HL-60 (cell line): Measurements from ENCODE around the gene PLOD1.

ENCODE experiments used
- DNase-seq, 2 experiments: peaks; one replicate each; pipeline ENCODE4 v3.0.0-alpha.2; 2010 to 2020; ENCODE audit warnings: low read depth in 1 of 2, low spot score in 1 of 2
- H3K27ac ChIP-seq: fragments of 250-450 bp; sonication (Bioruptor Pico); replicated peaks from 2 replicates; pipeline ENCODE4 v1.5.1; 2020; ENCODE audit warnings: mild to moderate bottlenecking, moderate library complexity
- H3K27me3 ChIP-seq: fragments of 250-450 bp; sonication (Bioruptor Pico); 2 replicates; pipeline ENCODE4 v1.5.1; 2021; ENCODE audit warnings: mild to moderate bottlenecking, moderate library complexity; ENCODE audit not compliant: insufficient read depth, poor library complexity, severe bottlenecking
- H3K4me3 ChIP-seq: replicated peaks from 2 replicates; pipeline ENCODE4 v1.5.1; 2011; ENCODE audit warnings: mild to moderate bottlenecking, control low read depth, low read length; ENCODE audit not compliant: insufficient read depth
- CTCF ChIP-seq: IDR thresholded peaks from one replicate; pipeline ENCODE4 v1.5.1; 2011; ENCODE audit warnings: low read length, control low read depth, inconsistent platforms; ENCODE audit not compliant: insufficient read depth
- GABPA ChIP-seq: IDR thresholded peaks from 2 replicates; pipeline ENCODE4 v1.6.1; 2012; ENCODE audit warnings: low read depth
- POLR2AphosphoS5 ChIP-seq: IDR thresholded peaks from 2 replicates; pipeline ENCODE4 v1.6.1; 2012; ENCODE audit warnings: low read depth
- SPI1 ChIP-seq: IDR thresholded peaks from 2 replicates; pipeline ENCODE4 v1.6.1; 2012; ENCODE audit warnings: low read depth, mild to moderate bottlenecking, borderline replicate concordance
- TF ChIP-seq, protein P1 (sequence below): IDR thresholded peaks from 2 replicates; pipeline ENCODE4 v1.6.1; 2012; ENCODE audit warnings: low read depth; ENCODE audit not compliant: insufficient replicate concordance

Gene PLOD1

DNA sequence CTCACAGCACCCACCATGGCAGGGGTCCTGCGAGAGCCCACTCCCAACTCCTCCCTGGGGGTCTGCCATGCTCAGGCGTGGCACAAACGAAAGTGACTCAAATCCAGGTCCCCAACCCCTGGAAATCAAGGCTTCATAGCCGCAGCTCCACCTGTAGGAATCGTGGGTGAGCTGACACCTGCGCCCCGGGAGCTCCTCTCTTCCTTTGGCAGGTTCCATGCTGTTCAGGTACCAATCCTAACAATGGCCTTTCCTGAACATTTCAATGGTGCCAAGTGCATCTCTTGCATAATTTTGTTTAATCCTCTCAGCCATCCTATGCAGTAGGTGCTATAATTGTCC, 46.9 kb upstream of the PLOD1 start:
- Histone ChIP-seq H3K27ac (no peak overlapping the region), H3K27me3 (no peaks in the 10 kb centered on the region), H3K4me3 (no peak overlapping the region)
- DNase-seq = no peak
- TF ChIP-seq POLR2AphosphoS5 = no peak
- no peak for TF ChIP-seq SPI1

- Histone ChIP-seq H3K4me3 (no peak overlapping the region), H3K27ac (no peak overlapping the region), H3K27me3 (no peaks in the 10 kb centered on the region)
- no peak for TF ChIP-seq CTCF
- no peak for TF ChIP-seq POLR2AphosphoS5
- TF ChIP-seq SPI1 = no peak
- TF ChIP-seq, protein P1, sequence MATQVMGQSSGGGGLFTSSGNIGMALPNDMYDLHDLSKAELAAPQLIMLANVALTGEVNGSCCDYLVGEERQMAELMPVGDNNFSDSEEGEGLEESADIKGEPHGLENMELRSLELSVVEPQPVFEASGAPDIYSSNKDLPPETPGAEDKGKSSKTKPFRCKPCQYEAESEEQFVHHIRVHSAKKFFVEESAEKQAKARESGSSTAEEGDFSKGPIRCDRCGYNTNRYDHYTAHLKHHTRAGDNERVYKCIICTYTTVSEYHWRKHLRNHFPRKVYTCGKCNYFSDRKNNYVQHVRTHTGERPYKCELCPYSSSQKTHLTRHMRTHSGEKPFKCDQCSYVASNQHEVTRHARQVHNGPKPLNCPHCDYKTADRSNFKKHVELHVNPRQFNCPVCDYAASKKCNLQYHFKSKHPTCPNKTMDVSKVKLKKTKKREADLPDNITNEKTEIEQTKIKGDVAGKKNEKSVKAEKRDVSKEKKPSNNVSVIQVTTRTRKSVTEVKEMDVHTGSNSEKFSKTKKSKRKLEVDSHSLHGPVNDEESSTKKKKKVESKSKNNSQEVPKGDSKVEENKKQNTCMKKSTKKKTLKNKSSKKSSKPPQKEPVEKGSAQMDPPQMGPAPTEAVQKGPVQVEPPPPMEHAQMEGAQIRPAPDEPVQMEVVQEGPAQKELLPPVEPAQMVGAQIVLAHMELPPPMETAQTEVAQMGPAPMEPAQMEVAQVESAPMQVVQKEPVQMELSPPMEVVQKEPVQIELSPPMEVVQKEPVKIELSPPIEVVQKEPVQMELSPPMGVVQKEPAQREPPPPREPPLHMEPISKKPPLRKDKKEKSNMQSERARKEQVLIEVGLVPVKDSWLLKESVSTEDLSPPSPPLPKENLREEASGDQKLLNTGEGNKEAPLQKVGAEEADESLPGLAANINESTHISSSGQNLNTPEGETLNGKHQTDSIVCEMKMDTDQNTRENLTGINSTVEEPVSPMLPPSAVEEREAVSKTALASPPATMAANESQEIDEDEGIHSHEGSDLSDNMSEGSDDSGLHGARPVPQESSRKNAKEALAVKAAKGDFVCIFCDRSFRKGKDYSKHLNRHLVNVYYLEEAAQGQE = no peak
- no peak for TF ChIP-seq GABPA
- no peak for DNase-seq
These were observed 46.2 kb upstream of the PLOD1 start for GRCh38 chr1:11888206-11888876.

GRCh38 chr1:11888877-11889208, 45.7 kb upstream of the PLOD1 start:
- Histone ChIP-seq H3K27ac (no peak overlapping the region), H3K27me3 (no peaks in the 10 kb centered on the region), H3K4me3 (no peak overlapping the region)
- DNase-seq = no peak
- TF ChIP-seq SPI1 (no peak), CTCF (no peak), GABPA (no peak), POLR2AphosphoS5 (no peak)
- TF ChIP-seq, protein P1 = no peak

- no peak for DNase-seq
- no peak overlapping the region for H3K4me3 ChIP-seq
- TF ChIP-seq GABPA (no peak), POLR2AphosphoS5 (no peak), SPI1 (no peak), CTCF (no peak)
- TF ChIP-seq, protein P1 = no peak
- H3K27ac ChIP-seq = no peak overlapping the region
- no peaks in the 10 kb centered on the region for H3K27me3 ChIP-seq
These were observed 42.9 kb upstream of the PLOD1 start for GRCh38 chr1:11891433-11892186.
